Measurements from ENCODE around the gene APCDD1L. TPM values are rescaled to one million over a fixed set of nuclear protein-coding genes. Genes with fewer than 3 reads are reported as not detected.

APCDD1L gene
- polyA plus RNA-seq, 1 donor, result 0.09 TPM

GRCh38 chr20:58438970-58439808 is 76.0 kb downstream of the APCDD1L start:
- DNase-seq, result no peak
- peaks cover 33% of the 10 kb centered on the region for H3K36me3 ChIP-seq (ENCODE audit: control insufficient read depth, insufficient read depth, low read length)
- H3K27ac ChIP-seq (ENCODE audit: low read length), result no peak overlapping the region

GRCh38 chr20:58436868-58437645 is 78.1 kb downstream of the APCDD1L start:
- H3K4me3 ChIP-seq (ENCODE audit: low read length), result no peak overlapping the region
- peaks cover 26% of the 10 kb centered on the region for H3K36me3 ChIP-seq (ENCODE audit: control insufficient read depth, insufficient read depth, low read length)
- H3K27me3 ChIP-seq (ENCODE audit: control insufficient read depth, insufficient read depth, low read length), result no peaks in the 10 kb centered on the region
- H3K27ac ChIP-seq (ENCODE audit: low read length), result peak overlapping the region; percentile 36
- DNase-seq, result peak; percentile 70 to 90
- no CpG with 5 or more reads among the region's 5 CpGs for whole genome bisulfite sequencing (ENCODE audit: insufficient coverage, low lambda C conversion rate)
- H3K9me3 ChIP-seq (ENCODE audit: control insufficient read depth, low read depth, low read length), result no peaks in the 10 kb centered on the region
- peaks cover 12% of the 10 kb centered on the region for H3K4me1 ChIP-seq (ENCODE audit: control insufficient read depth, insufficient read depth, low read length)

More at GRCh38 chr20:58438970-58439808, 76.0 kb downstream of the APCDD1L start:
- Histone ChIP-seq H3K4me3 (ENCODE audit: low read length) (no peak overlapping the region), H3K9me3 (ENCODE audit: control insufficient read depth, low read depth, low read length) (no peaks in the 10 kb centered on the region), H3K27me3 (ENCODE audit: control insufficient read depth, insufficient read depth, low read length) (no peaks in the 10 kb centered on the region), H3K4me1 (ENCODE audit: control insufficient read depth, insufficient read depth, low read length) (peaks cover 8% of the 10 kb centered on the region)
- no CpG with 5 or more reads among the region's 5 CpGs for WGBS (ENCODE audit: insufficient coverage, low lambda C conversion rate)

- Histone ChIP-seq H3K9me3 (ENCODE audit: control insufficient read depth, low read depth, low read length) (no peaks in the 10 kb centered on the region), H3K36me3 (ENCODE audit: control insufficient read depth, insufficient read depth, low read length) (peaks cover 14% of the 10 kb centered on the region), H3K27me3 (ENCODE audit: control insufficient read depth, insufficient read depth, low read length) (no peaks in the 10 kb centered on the region), H3K4me1 (ENCODE audit: control insufficient read depth, insufficient read depth, low read length) (peaks cover 16% of the 10 kb centered on the region), H3K4me3 (ENCODE audit: low read length) (no peak overlapping the region), H3K27ac (ENCODE audit: low read length) (no peak overlapping the region)
- no peak for DNase-seq
- 100% methylated on average over 1 of the region's 6 CpGs for WGBS (ENCODE audit: insufficient coverage, low lambda C conversion rate)
Measured at GRCh38 chr20:58435237-58435636, 80.0 kb downstream of the APCDD1L start.

GRCh38 chr20:58434326-58434725 is 80.9 kb downstream of the APCDD1L start:
- WGBS (ENCODE audit: insufficient coverage, low lambda C conversion rate), result 11% methylated on average over 1 of the region's 5 CpGs

GRCh38 chr20:58433759-58434158 is 81.4 kb downstream of the APCDD1L start:
- peaks cover 16% of the 10 kb centered on the region for H3K4me1 ChIP-seq (ENCODE audit: control insufficient read depth, insufficient read depth, low read length)
- no peaks in the 10 kb centered on the region for H3K9me3 ChIP-seq (ENCODE audit: control insufficient read depth, low read depth, low read length)
- no peak for DNase-seq

More at GRCh38 chr20:58434326-58434725, 80.9 kb downstream of the APCDD1L start:
- Histone ChIP-seq H3K4me1 (ENCODE audit: control insufficient read depth, insufficient read depth, low read length) (peaks cover 16% of the 10 kb centered on the region), H3K4me3 (ENCODE audit: low read length) (no peak overlapping the region), H3K9me3 (ENCODE audit: control insufficient read depth, low read depth, low read length) (no peaks in the 10 kb centered on the region), H3K27me3 (ENCODE audit: control insufficient read depth, insufficient read depth, low read length) (no peaks in the 10 kb centered on the region), H3K27ac (ENCODE audit: low read length) (peak overlapping the region; percentile 42), H3K36me3 (ENCODE audit: control insufficient read depth, insufficient read depth, low read length) (peaks cover 10% of the 10 kb centered on the region)
- peak in 1 of 2 donors; percentile 61 for DNase-seq

GRCh38 chr20:58433029-58433647 is 82.1 kb downstream of the APCDD1L start:
- Histone ChIP-seq H3K27ac (ENCODE audit: low read length) (no peak overlapping the region), H3K9me3 (ENCODE audit: control insufficient read depth, low read depth, low read length) (no peaks in the 10 kb centered on the region), H3K36me3 (ENCODE audit: control insufficient read depth, insufficient read depth, low read length) (peaks cover 4% of the 10 kb centered on the region), H3K4me3 (ENCODE audit: low read length) (no peak overlapping the region), H3K4me1 (ENCODE audit: control insufficient read depth, insufficient read depth, low read length) (peaks cover 16% of the 10 kb centered on the region), H3K27me3 (ENCODE audit: control insufficient read depth, insufficient read depth, low read length) (no peaks in the 10 kb centered on the region)
- DNase-seq, result no peak
- no CpG with 5 or more reads among the region's 2 CpGs for WGBS (ENCODE audit: insufficient coverage, low lambda C conversion rate)

More at GRCh38 chr20:58433759-58434158, 81.4 kb downstream of the APCDD1L start:
- WGBS (ENCODE audit: insufficient coverage, low lambda C conversion rate), result no CpG with 5 or more reads among the region's 1 CpG
- Histone ChIP-seq H3K27ac (ENCODE audit: low read length) (peak overlapping the region; percentile 42), H3K27me3 (ENCODE audit: control insufficient read depth, insufficient read depth, low read length) (no peaks in the 10 kb centered on the region), H3K36me3 (ENCODE audit: control insufficient read depth, insufficient read depth, low read length) (peaks cover 7% of the 10 kb centered on the region), H3K4me3 (ENCODE audit: low read length) (no peak overlapping the region)

- DNase-seq, result no peak
- Histone ChIP-seq H3K9me3 (ENCODE audit: control insufficient read depth, low read depth, low read length) (no peaks in the 10 kb centered on the region), H3K27me3 (ENCODE audit: control insufficient read depth, insufficient read depth, low read length) (no peaks in the 10 kb centered on the region), H3K4me3 (ENCODE audit: low read length) (no peak overlapping the region), H3K4me1 (ENCODE audit: control insufficient read depth, insufficient read depth, low read length) (peaks cover 11% of the 10 kb centered on the region), H3K27ac (ENCODE audit: low read length) (no peak overlapping the region), H3K36me3 (ENCODE audit: control insufficient read depth, insufficient read depth, low read length) (peaks cover 4% of the 10 kb centered on the region)
- no CpG with 5 or more reads among the region's 3 CpGs for WGBS (ENCODE audit: insufficient coverage, low lambda C conversion rate)
Measured at GRCh38 chr20:58432186-58432954, 82.8 kb downstream of the APCDD1L start.

- H3K27me3 ChIP-seq (ENCODE audit: control insufficient read depth, insufficient read depth, low read length), result no peaks in the 10 kb centered on the region
- no peaks in the 10 kb centered on the region for H3K9me3 ChIP-seq (ENCODE audit: control insufficient read depth, low read depth, low read length)
- peaks cover 4% of the 10 kb centered on the region for H3K36me3 ChIP-seq (ENCODE audit: control insufficient read depth, insufficient read depth, low read length)
- no peak overlapping the region for H3K4me3 ChIP-seq (ENCODE audit: low read length)
- 100% methylated on average over 2 of the region's 2 CpGs for WGBS (ENCODE audit: insufficient coverage, low lambda C conversion rate)
- H3K27ac ChIP-seq (ENCODE audit: low read length), result no peak overlapping the region
- DNase-seq, result no peak
- peaks cover 11% of the 10 kb centered on the region for H3K4me1 ChIP-seq (ENCODE audit: control insufficient read depth, insufficient read depth, low read length)
Measured at GRCh38 chr20:58431134-58431533, 84.1 kb downstream of the APCDD1L start.

GRCh38 chr20:58429303-58429702 is 85.9 kb downstream of the APCDD1L start:
- peaks cover 9% of the 10 kb centered on the region for H3K4me1 ChIP-seq (ENCODE audit: control insufficient read depth, insufficient read depth, low read length)
- no peak overlapping the region for H3K4me3 ChIP-seq (ENCODE audit: low read length)
- no peak for DNase-seq
- H3K36me3 ChIP-seq (ENCODE audit: control insufficient read depth, insufficient read depth, low read length), result no peaks in the 10 kb centered on the region
- H3K27ac ChIP-seq (ENCODE audit: low read length), result no peak overlapping the region
- H3K9me3 ChIP-seq (ENCODE audit: control insufficient read depth, low read depth, low read length), result no peaks in the 10 kb centered on the region
- H3K27me3 ChIP-seq (ENCODE audit: control insufficient read depth, insufficient read depth, low read length), result no peaks in the 10 kb centered on the region
- 100% methylated on average over 2 of the region's 7 CpGs for WGBS (ENCODE audit: insufficient coverage, low lambda C conversion rate)

All from large intestine (tissue), 3 donors.